Measurements from ENCODE around the gene EPHB1. TPM values are rescaled to one million over a fixed set of nuclear protein-coding genes. Genes with fewer than 3 reads are reported as not detected.

The EPHB1 gene
- polyA plus RNA-seq, 1 experiment, result 0.50 TPM

DNA sequence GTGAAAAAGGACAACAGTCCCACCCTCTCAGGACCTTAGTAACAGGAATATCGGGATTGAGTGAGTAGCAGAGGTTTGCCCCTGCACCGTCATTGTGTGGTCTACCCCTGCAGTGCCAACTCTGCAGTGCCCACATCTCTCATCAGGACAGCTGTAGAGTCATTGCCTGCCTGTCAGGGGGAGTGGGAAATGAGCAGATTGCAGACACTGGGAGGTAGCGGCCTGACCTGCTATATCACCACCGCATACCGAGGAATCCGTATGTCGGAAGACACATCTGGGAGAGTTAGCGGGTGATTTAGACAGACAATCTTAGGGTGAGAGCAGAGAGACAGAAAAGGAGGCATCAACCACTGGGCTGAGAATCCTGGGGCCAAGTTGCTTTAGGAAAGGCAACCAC, 218.1 kb downstream of the EPHB1 start:
- no peak overlapping the region for H3K4me3 ChIP-seq (ENCODE audit: low read depth, low read length)
- H3K36me3 ChIP-seq (ENCODE audit: control insufficient read depth, insufficient read depth, low read length), result no peaks in the 10 kb centered on the region
- ChIA-PET POLR2A (no interaction called here), CTCF (interaction anchor here (0.6 kb wide), 1 partner anchor 1132 kb away, joined by 3 read pairs; no protein-coding TSS in a partner anchor)
- no peaks in the 10 kb centered on the region for H3K27me3 ChIP-seq (ENCODE audit: control insufficient read depth, insufficient read depth, low read length)
- TF ChIP-seq, protein P1, sequence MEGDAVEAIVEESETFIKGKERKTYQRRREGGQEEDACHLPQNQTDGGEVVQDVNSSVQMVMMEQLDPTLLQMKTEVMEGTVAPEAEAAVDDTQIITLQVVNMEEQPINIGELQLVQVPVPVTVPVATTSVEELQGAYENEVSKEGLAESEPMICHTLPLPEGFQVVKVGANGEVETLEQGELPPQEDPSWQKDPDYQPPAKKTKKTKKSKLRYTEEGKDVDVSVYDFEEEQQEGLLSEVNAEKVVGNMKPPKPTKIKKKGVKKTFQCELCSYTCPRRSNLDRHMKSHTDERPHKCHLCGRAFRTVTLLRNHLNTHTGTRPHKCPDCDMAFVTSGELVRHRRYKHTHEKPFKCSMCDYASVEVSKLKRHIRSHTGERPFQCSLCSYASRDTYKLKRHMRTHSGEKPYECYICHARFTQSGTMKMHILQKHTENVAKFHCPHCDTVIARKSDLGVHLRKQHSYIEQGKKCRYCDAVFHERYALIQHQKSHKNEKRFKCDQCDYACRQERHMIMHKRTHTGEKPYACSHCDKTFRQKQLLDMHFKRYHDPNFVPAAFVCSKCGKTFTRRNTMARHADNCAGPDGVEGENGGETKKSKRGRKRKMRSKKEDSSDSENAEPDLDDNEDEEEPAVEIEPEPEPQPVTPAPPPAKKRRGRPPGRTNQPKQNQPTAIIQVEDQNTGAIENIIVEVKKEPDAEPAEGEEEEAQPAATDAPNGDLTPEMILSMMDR (IDR thresholded peaks at IDR 0.05; ENCODE audit: insufficient read depth, low read depth, low read length), result no peak
- DNase-seq (ENCODE audit: low read depth), result no peak

DNA sequence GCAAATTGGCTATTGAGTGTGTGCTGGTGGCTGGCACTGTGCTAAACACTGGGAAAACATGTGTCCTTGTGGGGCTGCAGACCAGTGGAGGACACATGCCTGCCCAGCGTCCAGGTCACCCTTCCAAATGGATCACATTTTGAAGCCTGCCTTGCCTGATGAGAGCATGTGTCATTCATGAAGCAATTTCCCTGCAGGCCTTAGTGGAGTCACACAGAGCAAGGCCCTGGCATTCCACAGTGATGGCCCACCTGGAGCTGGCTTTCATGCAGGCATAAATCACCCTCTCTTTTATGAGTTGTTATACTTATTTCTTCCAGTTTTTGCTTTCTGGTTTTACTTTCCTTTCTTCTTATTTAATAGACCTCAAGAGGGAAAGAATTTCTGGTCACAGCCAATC, 219.5 kb downstream of the EPHB1 start:
- Histone ChIP-seq H3K36me3 (ENCODE audit: control insufficient read depth, insufficient read depth, low read length) (no peaks in the 10 kb centered on the region), H3K4me3 (ENCODE audit: low read depth, low read length) (no peak overlapping the region), H3K27me3 (ENCODE audit: control insufficient read depth, insufficient read depth, low read length) (no peaks in the 10 kb centered on the region)
- POLR2A ChIA-PET, result no interaction called here
- no peak for DNase-seq (ENCODE audit: low read depth)
- CTCF ChIA-PET, result no interaction called here
- TF ChIP-seq, protein P1 (IDR thresholded peaks at IDR 0.05; ENCODE audit: insufficient read depth, low read depth, low read length), result no peak

DNA sequence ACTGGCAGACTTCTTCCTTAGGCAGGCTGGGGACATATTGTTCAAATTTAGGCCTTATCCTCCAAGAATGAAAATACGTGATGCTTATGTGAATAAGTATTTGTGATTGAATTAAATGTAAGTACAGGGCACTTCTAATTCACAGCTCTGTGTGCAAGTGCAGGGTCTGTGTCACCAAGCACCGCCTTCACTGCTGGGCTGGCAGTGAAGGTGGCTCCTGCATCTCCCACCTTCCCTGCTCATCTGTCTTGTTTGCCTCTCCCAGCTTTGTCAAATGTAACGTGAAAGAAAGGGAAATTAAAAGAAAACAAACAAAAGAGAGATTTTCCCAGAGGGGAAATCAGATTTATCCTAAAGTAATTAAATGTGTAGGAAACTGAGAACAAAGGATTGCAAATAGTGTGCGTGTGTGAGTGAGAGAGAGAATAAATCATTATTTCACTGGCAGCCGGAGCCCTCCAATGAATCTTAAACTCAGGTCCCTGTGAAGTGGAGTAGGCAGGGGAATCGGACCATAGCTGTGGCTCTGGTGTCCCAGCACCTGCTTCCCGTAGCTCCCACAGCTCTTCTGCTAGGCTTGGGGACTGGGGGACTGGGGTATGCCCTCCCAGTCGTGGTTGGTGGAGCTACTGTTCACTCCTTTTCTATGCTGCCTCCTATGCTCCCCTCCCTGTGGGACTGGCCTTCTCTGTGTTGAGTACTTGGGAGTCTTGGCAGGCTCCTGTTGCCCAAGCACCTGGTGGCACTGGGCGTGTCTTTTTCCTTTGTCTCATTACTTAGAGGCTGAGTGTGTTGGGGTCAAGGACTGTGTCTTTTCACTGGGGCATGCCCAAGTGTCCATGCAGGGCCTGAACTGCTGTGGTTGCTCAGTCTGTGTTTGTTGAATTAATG, 222.2 kb downstream of the EPHB1 start:
- POLR2A ChIA-PET, result no interaction called here
- CTCF ChIA-PET, result no interaction called here
- no peak overlapping the region for H3K4me3 ChIP-seq (ENCODE audit: low read depth, low read length)
- no peak for DNase-seq (ENCODE audit: low read depth)
- TF ChIP-seq, protein P1 (IDR thresholded peaks at IDR 0.05; ENCODE audit: insufficient read depth, low read depth, low read length), result no peak
- no peaks in the 10 kb centered on the region for H3K27me3 ChIP-seq (ENCODE audit: control insufficient read depth, insufficient read depth, low read length)
- no peaks in the 10 kb centered on the region for H3K36me3 ChIP-seq (ENCODE audit: control insufficient read depth, insufficient read depth, low read length)

DNA sequence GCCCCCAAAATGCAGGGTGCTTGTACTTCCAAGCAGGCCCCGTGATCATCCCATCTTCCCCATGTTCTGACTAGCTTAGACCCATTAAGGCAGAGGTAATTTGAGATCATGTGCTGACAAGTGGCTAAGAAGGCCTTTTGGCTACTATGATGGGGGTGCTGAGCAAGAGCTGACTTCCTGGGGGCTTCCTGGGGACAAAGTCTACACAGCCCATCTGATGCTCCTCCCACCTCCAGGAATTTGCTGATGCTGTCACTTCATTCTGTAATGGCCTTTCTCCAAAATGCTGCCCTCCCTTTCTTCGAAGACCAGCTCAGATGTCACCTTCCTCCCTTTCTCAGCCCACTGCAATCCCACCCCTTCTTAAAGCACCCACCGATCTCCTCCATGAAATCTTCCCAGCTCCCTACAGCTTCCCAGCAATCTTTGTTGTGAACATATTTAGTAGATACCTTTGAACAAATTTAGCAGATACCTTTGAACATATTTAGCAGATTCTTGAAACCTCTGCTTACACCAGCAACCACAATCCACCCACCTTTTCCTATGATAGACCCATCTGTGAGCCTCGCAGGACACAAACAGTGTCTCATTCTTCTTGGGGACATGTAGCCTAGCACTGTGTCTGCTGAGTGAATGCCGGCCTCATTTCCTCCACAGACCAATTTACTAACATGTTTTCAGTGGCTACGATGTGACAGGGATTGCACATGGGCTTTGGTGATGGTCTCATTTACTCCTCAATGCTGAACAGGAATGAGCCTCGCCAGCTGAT, 223.3 kb downstream of the EPHB1 start:
- POLR2A ChIA-PET, result no interaction called here

DNA sequence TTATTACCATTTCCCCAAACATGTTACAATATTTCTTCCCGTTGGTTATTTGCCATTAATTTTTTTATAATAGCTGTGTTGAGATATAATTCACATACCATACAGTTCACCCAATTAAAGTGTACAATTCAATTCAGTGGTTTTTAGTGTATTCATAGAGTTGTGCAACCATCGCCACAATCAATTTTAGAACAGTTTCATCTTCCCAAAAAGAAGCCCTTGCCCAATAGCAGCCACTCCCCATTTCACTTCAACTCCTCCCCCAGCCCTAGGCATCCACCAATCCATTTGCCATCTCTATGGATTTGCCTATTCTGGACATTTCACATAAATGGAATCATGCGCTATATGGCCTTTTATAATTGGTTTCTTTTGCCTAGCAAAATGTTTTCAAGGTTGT, 225.1 kb downstream of the EPHB1 start:
- no peaks in the 10 kb centered on the region for H3K27me3 ChIP-seq (ENCODE audit: control insufficient read depth, insufficient read depth, low read length)
- H3K36me3 ChIP-seq (ENCODE audit: control insufficient read depth, insufficient read depth, low read length), result no peaks in the 10 kb centered on the region
- DNase-seq (ENCODE audit: low read depth), result no peak
- ChIA-PET CTCF (no interaction called here), POLR2A (no interaction called here)
- no peak overlapping the region for H3K4me3 ChIP-seq (ENCODE audit: low read depth, low read length)
- TF ChIP-seq, protein P1 (IDR thresholded peaks at IDR 0.05; ENCODE audit: insufficient read depth, low read depth, low read length), result no peak

More for the DNA sequence above, 223.3 kb downstream of the EPHB1 start:
- no peak overlapping the region for H3K4me3 ChIP-seq (ENCODE audit: low read depth, low read length)
- no peak for DNase-seq (ENCODE audit: low read depth)
- TF ChIP-seq, protein P1 (IDR thresholded peaks at IDR 0.05; ENCODE audit: insufficient read depth, low read depth, low read length), result no peak
- CTCF ChIA-PET, result no interaction called here
- no peaks in the 10 kb centered on the region for H3K36me3 ChIP-seq (ENCODE audit: control insufficient read depth, insufficient read depth, low read length)
- no peaks in the 10 kb centered on the region for H3K27me3 ChIP-seq (ENCODE audit: control insufficient read depth, insufficient read depth, low read length)

Data from BJ (cell line).